GM19238 (cell line): ENCODE results near the gene CHADL.

Experiments
- DNase-seq: peaks from one replicate; pipeline ENCODE4 v3.0.0; 2011; ENCODE audit warnings: low spot score; ENCODE audit not compliant: insufficient read length

Gene CHADL

GRCh38 chr22:41230401-41230785, 10.3 kb downstream of the CHADL start:
- DNase-seq, result no peak

GRCh38 chr22:41229730-41230400, 10.9 kb downstream of the CHADL start:
- no peak for DNase-seq

GRCh38 chr22:41229215-41229614, 11.5 kb downstream of the CHADL start:
- no peak for DNase-seq

- no peak for DNase-seq
Observed at GRCh38 chr22:41226723-41227655, 13.7 kb downstream of the CHADL start.

- no peak for DNase-seq
Observed at GRCh38 chr22:41223535-41223934, 17.2 kb downstream of the CHADL start.

- no peak for DNase-seq
Observed at GRCh38 chr22:41222846-41223507, 17.8 kb downstream of the CHADL start.

GRCh38 chr22:41217553-41218157, 23.1 kb downstream of the CHADL start:
- peak; percentile 56 for DNase-seq

GRCh38 chr22:41216984-41217383, 23.7 kb downstream of the CHADL start:
- DNase-seq, result no peak

- DNase-seq, result no peak
Observed at GRCh38 chr22:41215926-41216325, 24.8 kb downstream of the CHADL start.

GRCh38 chr22:41215409-41215808, 25.3 kb downstream of the CHADL start:
- no peak for DNase-seq

- DNase-seq, result no peak
Observed at GRCh38 chr22:41206719-41207118, 34.0 kb downstream of the CHADL start.

- DNase-seq, result peak; percentile 100
Observed at GRCh38 chr22:41204992-41205900, 35.5 kb downstream of the CHADL start, which contains the start of gene L3MBTL2. L3MBTL2 (plus strand) TSS chr22:41205312; CDS start chr22:41205363, 51 bp downstream.

- DNase-seq, result no peak
Observed at GRCh38 chr22:41204066-41204465, 36.7 kb downstream of the CHADL start.

- no peak for DNase-seq
Observed at GRCh38 chr22:41203118-41203517, 37.6 kb downstream of the CHADL start.

GRCh38 chr22:41201141-41201540, 39.6 kb downstream of the CHADL start:
- no peak for DNase-seq

GRCh38 chr22:41198027-41198580, 42.6 kb downstream of the CHADL start:
- no peak for DNase-seq

GRCh38 chr22:41197038-41197972, 43.4 kb downstream of the CHADL start:
- DNase-seq, result peak; percentile 81

- DNase-seq, result no peak
Observed at GRCh38 chr22:41193829-41194228, 46.9 kb downstream of the CHADL start.

GRCh38 chr22:41191467-41191866, 49.3 kb downstream of the CHADL start:
- DNase-seq, result no peak
